Activated CD4-positive, alpha-beta T cell treated with anti-CD3 and anti-CD28 coated beads for 24 hours (primary cell): Measurements from ENCODE around the gene TRIM22.

Source experiments
- DNase-seq, 2 donors: peaks; one replicate each; pipeline ENCODE4 v3.0.0-alpha.2; 2020; ENCODE audit warnings: low read depth in 2 of 2

The TRIM22 gene

DNA sequence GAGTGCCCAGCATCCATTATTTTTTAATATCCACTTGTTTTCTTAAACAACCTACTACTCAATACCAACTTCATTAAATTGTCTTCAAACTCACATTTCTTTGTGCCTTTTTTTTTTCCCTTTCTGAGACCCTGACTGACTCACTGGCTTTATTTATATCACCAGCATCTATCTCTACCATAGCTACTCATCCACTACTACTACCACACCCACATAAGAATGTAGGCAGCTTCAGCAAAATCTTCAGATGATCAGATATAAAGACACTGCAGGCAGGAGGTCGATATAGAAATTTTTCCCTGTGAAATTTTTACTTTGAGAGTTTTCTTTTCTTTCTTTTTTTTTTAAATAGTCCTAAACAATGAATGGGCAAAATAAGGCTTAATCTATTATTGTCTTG lies 48.8 kb downstream of the TRIM22 start:
- no peak for DNase-seq

DNA sequence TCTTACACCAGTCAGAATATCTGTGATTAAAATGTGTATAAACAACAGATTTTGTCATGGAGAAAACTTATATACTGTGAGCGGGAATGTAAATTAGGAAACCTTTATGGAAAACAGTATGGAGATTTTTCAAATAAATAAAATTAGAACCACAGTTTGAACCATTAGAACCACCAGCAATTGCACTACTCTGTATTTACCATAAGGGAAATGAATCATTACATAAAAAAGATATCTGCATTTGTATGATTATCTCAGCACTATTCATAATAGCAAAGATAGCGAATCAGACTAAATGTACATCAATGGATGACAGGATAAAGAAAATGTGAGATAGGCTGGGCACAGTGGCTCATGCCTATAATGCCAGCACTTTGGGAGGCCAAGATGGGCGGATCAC lies 57.0 kb downstream of the TRIM22 start:
- DNase-seq, result no peak

DNA sequence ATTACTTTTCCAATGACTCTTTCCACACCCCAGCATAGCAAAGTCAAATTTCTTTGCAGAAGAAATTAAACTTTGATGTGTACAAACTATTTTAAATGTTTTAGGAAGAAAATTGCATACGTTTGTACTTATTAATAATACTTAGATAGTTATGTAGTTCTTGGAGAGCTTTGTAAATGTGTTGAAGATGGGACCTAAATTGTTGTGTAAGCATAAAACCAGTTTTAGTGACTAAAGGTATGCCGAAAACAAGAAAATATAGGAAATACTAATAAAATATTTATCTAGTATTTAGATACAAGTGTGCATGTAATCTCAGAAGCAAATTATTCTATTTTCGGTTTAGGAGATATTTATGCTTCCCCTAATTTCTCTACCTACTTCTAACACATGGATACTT lies 60.2 kb downstream of the TRIM22 start:
- DNase-seq, result no peak

DNA sequence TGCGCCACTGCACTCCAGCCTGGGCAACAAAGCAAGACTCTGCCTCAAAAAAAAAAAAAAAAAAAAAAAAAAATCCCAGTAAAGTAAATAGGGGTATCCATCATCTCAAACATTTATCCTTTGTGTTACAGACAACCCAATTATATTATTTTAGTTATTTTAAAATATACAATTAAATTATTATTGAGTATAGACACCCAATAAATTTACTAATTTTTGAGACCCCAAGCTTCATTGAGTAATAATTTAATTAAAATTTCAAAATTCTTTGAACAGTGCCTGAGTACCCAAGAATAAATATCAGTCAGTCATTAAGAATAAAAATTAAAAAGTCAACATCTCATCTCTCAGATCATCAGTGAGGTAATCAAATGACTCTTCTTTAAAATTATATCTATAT lies 64.4 kb downstream of the TRIM22 start, which contains the start of gene OR52N4:
TSS of gene OR52N4 (plus strand) at position 301 of the 400 bp plus-strand sequence. CDS start 498 bp downstream, outside the sequence.
- no peak for DNase-seq
